ENCODE results near the gene ATP8A2.

GRCh38 chr13:25541434-25542123 lies 169.8 kb downstream of the ATP8A2 start:
- TF ChIP-seq CTCF (IDR thresholded peaks at IDR 0.05) (no peak), POLR2A (IDR thresholded peaks at IDR 0.05) (no peak)
